Activated CD4-positive, alpha-beta T cell treated with anti-CD3 and anti-CD28 coated beads, Interleukin-2, amount 10 ng/mL, durations not matched to agents 24 days and 14 days (primary cell): Measurements from ENCODE around the gene PSORS1C2. TPM values are rescaled to one million over a fixed set of nuclear protein-coding genes. Genes with fewer than 3 reads are reported as not detected.
"Not testable (repeated sequence)": the region's sequence is repeated elsewhere in the genome, so short reads cannot be mapped to it uniquely, and the experiment has no call there.

Experiments
- DNase-seq: peaks from one replicate; pipeline ENCODE4 v3.0.0; 2022
- H3K27ac Mint-ChIP-seq: one replicate; pipeline ENCODE4 v1.8.0; 2022; ENCODE audit warnings: mild to moderate bottlenecking, mixed read lengths
- H3K27me3 Mint-ChIP-seq: one replicate; pipeline ENCODE4 v1.8.0; 2022; ENCODE audit warnings: mixed read lengths
- H3K36me3 Mint-ChIP-seq: one replicate; pipeline ENCODE4 v1.8.0; 2022; ENCODE audit warnings: low read depth, mild to moderate bottlenecking, mixed read lengths
- H3K4me1 Mint-ChIP-seq: one replicate; pipeline ENCODE4 v1.8.0; 2021; ENCODE audit warnings: mixed read lengths
- H3K4me3 Mint-ChIP-seq: one replicate; pipeline ENCODE4 v1.8.0; 2022; ENCODE audit warnings: mild to moderate bottlenecking, moderate library complexity, mixed read lengths
- H3K9me3 Mint-ChIP-seq: one replicate; pipeline ENCODE4 v1.8.0; 2021; ENCODE audit warnings: mixed read lengths
- intact Hi-C: fragments of 100-400 bp; cut with micrococcal nuclease; formaldehyde crosslinking; loops from one replicate; pipeline ENCODE4 v1.15.1; 2023
- total RNA-seq: library from RNA; stranded (reverse); gene quantifications from 2 replicates; pipeline ENCODE4 v1.2.3, GENCODE V29; 2022

PSORS1C2 gene
- not detected in 2 replicates for total RNA-seq

GRCh38 chr6:31138982-31139381 lies at the start of gene PSORS1C2:
Gene PSORS1C2, minus strand, starts transcription at chr6:31139066. Its CDS starts 40 bp downstream, at chr6:31139026.
- Mint-ChIP-seq H3K27ac (no peak within 1 kb of the TSS), H3K4me1 (peaks cover 4% of the 10 kb centered on the region), H3K36me3 (peaks cover 5% of the 10 kb centered on the region), H3K27me3 (peaks cover 6% of the 10 kb centered on the region), H3K9me3 (no peaks in the 10 kb centered on the region), H3K4me3 (no peak within 1 kb of the TSS)
- no peak for DNase-seq
- intact Hi-C loops = no loop called here

DNA sequence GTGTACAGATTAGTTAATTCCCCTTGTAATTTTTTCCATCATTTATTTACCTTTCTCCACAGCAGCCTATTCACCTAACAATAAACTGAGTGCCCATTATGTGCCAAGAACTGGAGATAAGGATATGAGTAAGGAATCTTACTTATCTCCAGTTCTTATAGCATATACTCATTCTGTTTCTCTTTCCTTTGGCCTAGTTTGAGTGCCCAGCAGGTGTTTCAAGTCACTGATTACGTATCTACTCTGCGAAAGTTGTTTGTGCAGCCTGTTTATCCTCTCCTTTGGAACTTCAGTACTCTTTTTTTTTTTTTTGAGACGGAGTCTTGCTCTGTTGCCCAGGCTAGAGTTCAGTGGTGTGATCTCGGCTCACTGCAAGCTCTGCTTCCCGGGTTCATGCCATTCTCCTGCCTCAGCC lies 48.9 kb upstream of the PSORS1C2 start:
- peaks cover 9% of the 10 kb centered on the region for H3K4me1 Mint-ChIP-seq
- H3K36me3 Mint-ChIP-seq = no peaks in the 10 kb centered on the region
- H3K4me3 Mint-ChIP-seq = no peak overlapping the region
- no peak overlapping the region for H3K27ac Mint-ChIP-seq
- intact Hi-C loops = no loop called here
- H3K27me3 Mint-ChIP-seq = no peaks in the 10 kb centered on the region
- H3K9me3 Mint-ChIP-seq = no peaks in the 10 kb centered on the region
- DNase-seq = no peak

- intact Hi-C loops = no loop called here
- Mint-ChIP-seq H3K9me3 (no peaks in the 10 kb centered on the region), H3K4me1 (peaks cover 7% of the 10 kb centered on the region), H3K4me3 (no peak overlapping the region), H3K27ac (no peak overlapping the region), H3K27me3 (no peaks in the 10 kb centered on the region), H3K36me3 (no peaks in the 10 kb centered on the region)
- DNase-seq = no peak
Observed at GRCh38 chr6:31186052-31186734, 47.3 kb upstream of the PSORS1C2 start.

- H3K27me3 Mint-ChIP-seq, H3K4me1 Mint-ChIP-seq, DNase-seq, H3K4me3 Mint-ChIP-seq, H3K27ac Mint-ChIP-seq, H3K9me3 Mint-ChIP-seq, H3K36me3 Mint-ChIP-seq, intact Hi-C loops: not testable (repeated sequence)
Observed at GRCh38 chr6:31185695-31186051, 46.8 kb upstream of the PSORS1C2 start.

DNA sequence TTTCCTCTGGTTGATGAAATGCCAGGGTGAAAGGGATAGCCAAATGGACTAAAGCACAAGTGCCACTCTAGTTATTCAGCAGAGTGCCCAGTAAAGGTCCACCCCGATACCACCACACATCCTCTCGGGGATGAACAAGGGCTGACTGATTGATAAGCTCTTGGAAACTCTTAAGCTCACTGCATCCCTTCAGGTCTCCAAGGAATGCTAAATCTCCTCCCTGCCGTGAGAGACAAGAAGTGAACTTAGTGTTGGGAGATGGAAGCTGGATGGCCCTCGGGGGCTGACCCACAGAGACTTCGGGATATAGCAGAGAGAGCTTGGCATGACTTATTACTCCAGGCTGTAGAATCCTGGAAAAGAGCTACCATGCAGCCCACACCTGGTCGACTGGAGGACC lies 45.0 kb upstream of the PSORS1C2 start:
- H3K36me3 Mint-ChIP-seq, DNase-seq, H3K27ac Mint-ChIP-seq, H3K4me3 Mint-ChIP-seq, H3K27me3 Mint-ChIP-seq, intact Hi-C loops, H3K9me3 Mint-ChIP-seq: not testable (repeated sequence)
- H3K4me1 Mint-ChIP-seq = peaks cover 11% of the 10 kb centered on the region

DNA sequence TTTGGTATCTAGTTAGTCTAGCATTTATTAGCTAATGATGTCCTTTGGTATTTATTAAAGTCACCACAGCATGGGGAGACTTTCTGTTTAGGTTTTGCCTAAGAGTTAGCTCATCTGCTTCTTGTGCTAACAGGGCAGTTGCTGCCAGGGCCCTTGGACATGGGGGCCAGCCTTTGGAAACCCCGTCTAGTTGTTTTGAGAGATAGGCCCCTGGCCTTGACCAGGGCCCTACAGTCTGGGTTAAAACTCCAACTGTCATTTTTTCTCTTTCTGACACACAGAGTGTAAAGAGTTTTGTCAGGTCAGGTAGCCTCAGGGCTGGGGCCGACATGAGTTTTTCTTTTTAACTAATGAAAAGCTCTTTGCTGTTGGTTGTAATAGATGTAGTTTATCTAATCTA lies 44.4 kb upstream of the PSORS1C2 start:
- H3K4me3 Mint-ChIP-seq, H3K9me3 Mint-ChIP-seq, H3K36me3 Mint-ChIP-seq, intact Hi-C loops, H3K27me3 Mint-ChIP-seq, H3K27ac Mint-ChIP-seq, DNase-seq: not testable (repeated sequence)
- H3K4me1 Mint-ChIP-seq = peaks cover 15% of the 10 kb centered on the region

GRCh38 chr6:31180500-31180899 lies 41.6 kb upstream of the PSORS1C2 start:
- Mint-ChIP-seq H3K4me1 (peaks cover 13% of the 10 kb centered on the region), H3K9me3 (no peaks in the 10 kb centered on the region), H3K4me3 (peak overlapping the region; percentile 69), H3K27me3 (no peaks in the 10 kb centered on the region), H3K27ac (no peak overlapping the region), H3K36me3 (no peaks in the 10 kb centered on the region)
- intact Hi-C loops = no loop called here
- peak; percentile 81 for DNase-seq

DNA sequence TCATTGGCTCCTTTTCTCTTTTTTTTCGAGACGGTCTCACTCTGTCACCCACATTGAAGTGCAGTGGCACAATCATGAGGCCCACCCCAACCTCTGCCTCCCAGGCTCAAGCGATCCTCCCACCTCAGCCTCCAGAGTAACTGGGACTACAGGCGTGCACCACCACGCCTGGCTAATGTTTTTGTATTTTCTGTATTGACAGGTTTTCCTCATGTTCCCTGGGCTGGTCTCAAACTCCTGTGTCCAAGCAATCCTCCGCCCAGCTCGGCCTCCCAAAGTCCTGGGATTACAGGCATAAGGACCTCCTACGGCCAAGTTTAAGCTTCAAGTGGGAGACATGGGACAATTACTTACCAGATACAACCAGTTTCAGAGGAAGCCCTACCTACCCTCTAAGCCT lies 41.0 kb upstream of the PSORS1C2 start:
- Mint-ChIP-seq H3K36me3 (no peaks in the 10 kb centered on the region), H3K4me1 (peaks cover 13% of the 10 kb centered on the region), H3K27me3 (no peaks in the 10 kb centered on the region), H3K27ac (no peak overlapping the region), H3K4me3 (no peak overlapping the region), H3K9me3 (no peaks in the 10 kb centered on the region)
- intact Hi-C loops = no loop called here
- no peak for DNase-seq

- DNase-seq = no peak
- peaks cover 13% of the 10 kb centered on the region for H3K4me1 Mint-ChIP-seq
- H3K36me3 Mint-ChIP-seq = no peaks in the 10 kb centered on the region
- no peaks in the 10 kb centered on the region for H3K9me3 Mint-ChIP-seq
- H3K4me3 Mint-ChIP-seq = no peak overlapping the region
- no peak overlapping the region for H3K27ac Mint-ChIP-seq
- intact Hi-C loops = no loop called here
- no peaks in the 10 kb centered on the region for H3K27me3 Mint-ChIP-seq
Observed at GRCh38 chr6:31179042-31179386, 40.1 kb upstream of the PSORS1C2 start.

DNA sequence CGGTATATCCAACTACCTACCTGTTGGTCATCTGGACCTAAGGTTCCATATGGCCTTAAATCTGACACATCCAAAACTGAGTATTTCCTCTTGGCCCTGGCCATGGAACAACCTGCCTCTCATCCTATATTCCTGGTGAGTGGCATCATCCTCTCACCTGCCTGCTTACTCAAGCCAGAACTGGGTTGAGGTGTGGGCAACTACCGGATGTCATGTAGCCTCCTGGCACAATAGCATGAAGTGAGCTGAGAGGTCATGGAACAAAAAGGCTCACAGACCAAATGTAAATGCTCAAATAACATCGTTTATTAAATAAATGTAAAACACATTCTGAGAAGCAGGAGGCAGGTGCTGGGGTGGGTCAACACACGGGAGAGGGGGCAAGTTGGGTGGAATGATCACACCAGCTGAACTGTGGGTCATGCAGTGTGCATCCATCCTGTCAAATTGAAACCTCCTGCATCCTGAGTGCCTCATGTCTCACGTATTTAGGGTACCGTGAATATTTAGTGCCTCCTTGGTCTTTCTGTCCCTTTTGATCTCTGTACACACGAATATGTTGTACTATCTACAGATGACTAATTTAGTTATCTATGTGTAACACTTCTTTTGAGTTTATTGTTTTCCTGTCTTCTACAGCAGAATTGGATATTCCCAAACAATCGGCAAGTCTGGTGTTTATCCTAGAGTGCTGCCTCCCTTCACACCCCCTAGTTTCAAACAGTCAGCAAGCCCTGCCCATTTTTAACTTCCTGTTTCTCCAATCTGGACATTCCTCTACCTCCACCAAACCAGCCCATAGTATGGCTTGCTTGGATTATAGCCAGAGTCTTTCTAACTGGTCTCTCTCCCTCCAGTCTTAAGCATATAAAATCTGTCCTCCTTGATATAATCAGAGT lies 39.5 kb upstream of the PSORS1C2 start:
- no peaks in the 10 kb centered on the region for H3K36me3 Mint-ChIP-seq
- H3K27me3 Mint-ChIP-seq = no peaks in the 10 kb centered on the region
- no peak overlapping the region for H3K4me3 Mint-ChIP-seq
- H3K4me1 Mint-ChIP-seq = peaks cover 13% of the 10 kb centered on the region
- H3K9me3 Mint-ChIP-seq = no peaks in the 10 kb centered on the region
- DNase-seq = no peak
- intact Hi-C loops = no loop called here
- H3K27ac Mint-ChIP-seq = no peak overlapping the region

DNA sequence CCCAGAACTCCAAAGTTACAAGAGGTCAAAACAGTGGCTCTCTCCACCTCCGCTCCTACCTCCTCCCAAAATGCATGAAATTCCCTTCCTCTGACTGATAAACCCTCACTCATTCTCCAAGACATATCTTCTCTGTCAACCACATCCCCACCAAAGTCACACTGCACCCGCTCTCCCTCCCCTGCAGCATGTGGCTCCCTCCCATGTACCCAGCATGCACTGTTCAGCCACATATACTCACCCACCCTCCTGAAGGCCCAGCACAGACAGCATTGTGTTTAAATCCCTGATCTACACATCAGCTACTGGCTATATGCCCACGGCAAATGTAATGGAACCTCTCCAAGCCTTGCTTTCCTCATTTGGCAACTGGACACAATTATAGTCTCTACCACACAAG lies 37.1 kb upstream of the PSORS1C2 start:
- H3K27ac Mint-ChIP-seq = no peak overlapping the region

DNA sequence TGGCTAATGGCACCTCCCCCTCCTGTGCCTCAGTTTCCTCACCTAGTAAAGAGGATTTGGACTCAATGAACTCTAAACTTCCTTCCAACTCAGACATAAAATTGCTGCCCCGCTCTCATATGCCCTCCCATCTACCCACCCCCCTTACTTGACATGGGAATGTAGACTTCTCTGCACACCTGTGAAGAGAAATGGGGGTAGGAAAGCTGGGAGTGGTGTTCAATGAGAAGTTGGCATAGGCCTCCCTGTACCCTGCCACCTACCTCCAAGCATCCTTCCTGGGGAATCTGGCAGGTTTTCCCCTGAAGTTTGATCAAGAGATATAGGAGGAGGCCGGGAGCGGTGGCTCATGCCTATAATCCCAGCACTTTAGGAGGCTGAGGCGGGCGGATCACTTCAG lies 35.5 kb upstream of the PSORS1C2 start:
- intact Hi-C loops = no loop called here
- no peak overlapping the region for H3K4me3 Mint-ChIP-seq
- peaks cover 13% of the 10 kb centered on the region for H3K4me1 Mint-ChIP-seq
- H3K27ac Mint-ChIP-seq = no peak overlapping the region
- no peaks in the 10 kb centered on the region for H3K36me3 Mint-ChIP-seq
- no peak for DNase-seq
- no peaks in the 10 kb centered on the region for H3K9me3 Mint-ChIP-seq
- H3K27me3 Mint-ChIP-seq = no peaks in the 10 kb centered on the region

More for the DNA sequence above, 37.1 kb upstream of the PSORS1C2 start:
- no peak for DNase-seq
- H3K4me3 Mint-ChIP-seq = no peak overlapping the region
- peaks cover 13% of the 10 kb centered on the region for H3K4me1 Mint-ChIP-seq
- no peaks in the 10 kb centered on the region for H3K36me3 Mint-ChIP-seq
- intact Hi-C loops = no loop called here
- no peaks in the 10 kb centered on the region for H3K9me3 Mint-ChIP-seq
- no peaks in the 10 kb centered on the region for H3K27me3 Mint-ChIP-seq

- Mint-ChIP-seq H3K9me3 (no peaks in the 10 kb centered on the region), H3K36me3 (no peaks in the 10 kb centered on the region), H3K27ac (no peak overlapping the region), H3K4me1 (peaks cover 5% of the 10 kb centered on the region), H3K4me3 (no peak overlapping the region), H3K27me3 (no peaks in the 10 kb centered on the region)
- DNase-seq = no peak
- intact Hi-C loops = no loop called here
Observed at GRCh38 chr6:31173406-31173805, 34.5 kb upstream of the PSORS1C2 start.

GRCh38 chr6:31172973-31173384 lies 34.1 kb upstream of the PSORS1C2 start:
- DNase-seq = no peak
- H3K4me3 Mint-ChIP-seq = no peak overlapping the region
- no peaks in the 10 kb centered on the region for H3K27me3 Mint-ChIP-seq
- no peaks in the 10 kb centered on the region for H3K9me3 Mint-ChIP-seq
- peaks cover 5% of the 10 kb centered on the region for H3K4me1 Mint-ChIP-seq
- H3K36me3 Mint-ChIP-seq = no peaks in the 10 kb centered on the region
- no peak overlapping the region for H3K27ac Mint-ChIP-seq
- intact Hi-C loops = no loop called here
